NT2/D1 (cell line): ENCODE data around the gene HOXB7.

ENCODE experiments used
- SUZ12 ChIP-seq: IDR thresholded peaks from 2 replicates; pipeline ENCODE4 v1.6.1; 2011; ENCODE audit not compliant: insufficient read length, insufficient read depth; ENCODE audit errors: extremely low read depth
- YY1 ChIP-seq: IDR thresholded peaks from 2 replicates; pipeline ENCODE4 v1.6.1; 2011; ENCODE audit not compliant: insufficient read length, insufficient read depth

DNA sequence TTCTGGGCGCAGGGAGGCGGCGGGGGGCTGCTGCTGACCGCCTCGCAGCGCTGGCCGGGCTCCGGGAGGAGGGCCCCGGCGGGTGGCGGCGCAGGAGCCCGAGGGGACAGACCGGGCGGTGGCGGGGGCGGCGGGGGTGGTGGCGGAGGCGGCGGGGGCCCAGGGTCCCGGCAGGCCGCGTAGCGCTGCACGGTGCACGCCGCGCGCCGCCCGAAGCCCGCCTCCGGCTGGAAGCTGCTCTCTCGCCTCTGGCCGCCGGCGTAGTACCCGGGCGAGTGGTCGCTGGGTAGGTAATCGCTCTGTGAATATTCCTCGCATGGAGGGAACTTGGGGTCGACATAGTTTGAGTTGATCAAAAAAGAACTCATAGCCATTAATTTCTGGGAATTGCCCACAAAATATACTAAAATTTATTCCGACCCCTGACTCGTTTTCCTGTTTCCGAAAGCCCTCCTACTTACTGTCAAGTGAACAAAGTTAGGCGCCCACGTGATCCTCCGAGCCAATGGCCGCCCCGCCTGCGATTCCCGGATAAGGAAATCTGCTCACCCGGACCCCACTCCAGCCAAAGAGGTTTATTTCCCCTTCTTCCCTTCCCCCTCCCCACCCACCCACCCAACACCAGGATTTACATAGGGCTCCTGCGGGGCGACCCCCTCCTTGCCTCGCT is 32.7 kb downstream of the HOXB7 start, which contains the start of gene HOXB4:
- TF ChIP-seq YY1 (no peak), SUZ12 (peak; percentile 54)
